Measurements from ENCODE around the gene TAF3.

Gene TAF3

DNA sequence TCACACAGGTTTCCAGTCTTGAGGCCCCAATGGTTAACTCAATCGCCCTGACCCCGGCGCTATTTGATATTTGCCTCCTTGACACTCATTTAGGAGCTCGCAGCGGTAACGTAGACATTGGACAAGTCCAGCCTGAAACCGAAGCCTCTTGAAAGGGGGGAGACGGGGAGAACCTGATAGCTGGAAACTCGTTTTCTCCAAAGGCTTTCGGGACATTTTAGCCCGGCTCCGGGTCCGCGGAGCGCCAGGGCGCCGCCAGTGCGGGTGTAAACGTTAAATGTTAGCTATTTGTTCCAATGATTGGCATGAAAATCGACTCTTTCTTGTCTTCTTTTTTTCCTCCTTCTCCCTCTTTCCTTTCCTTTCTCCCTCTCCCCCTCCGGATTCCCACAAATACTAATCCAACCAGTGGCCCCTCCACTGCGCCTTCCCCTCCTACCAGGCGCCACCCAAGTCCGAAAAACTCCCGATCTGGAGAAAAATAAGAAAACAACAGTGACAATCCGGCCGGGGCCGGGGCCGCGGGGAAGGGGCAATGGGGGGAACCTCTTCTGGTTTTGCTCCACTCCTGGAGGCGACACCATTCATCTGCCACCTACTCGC is 219.0 kb downstream of the TAF3 start:
- H3K9me3 ChIP-seq (ENCODE audit: low read length) = no peaks in the 10 kb centered on the region
- H3K4me1 ChIP-seq (ENCODE audit: insufficient read depth, low read length) = peaks cover 8% of the 10 kb centered on the region
- H3K27ac ChIP-seq (ENCODE audit: low read depth, low read length) = no peak overlapping the region
- H3K9ac ChIP-seq (ENCODE audit: low read length) = no peak overlapping the region
- H3K4me3 ChIP-seq (ENCODE audit: low read depth in 1 of 2, low read length in 2 of 2) = no peak overlapping the region
- H3K27me3 ChIP-seq (ENCODE audit: control insufficient read depth in 1 of 2, insufficient read depth in 2 of 2, low read length in 2 of 2) = peaks cover 79 to 98% of the 10 kb centered on the region in 2 donors
- H3K36me3 ChIP-seq (ENCODE audit: insufficient read depth, low read length) = no peaks in the 10 kb centered on the region

DNA sequence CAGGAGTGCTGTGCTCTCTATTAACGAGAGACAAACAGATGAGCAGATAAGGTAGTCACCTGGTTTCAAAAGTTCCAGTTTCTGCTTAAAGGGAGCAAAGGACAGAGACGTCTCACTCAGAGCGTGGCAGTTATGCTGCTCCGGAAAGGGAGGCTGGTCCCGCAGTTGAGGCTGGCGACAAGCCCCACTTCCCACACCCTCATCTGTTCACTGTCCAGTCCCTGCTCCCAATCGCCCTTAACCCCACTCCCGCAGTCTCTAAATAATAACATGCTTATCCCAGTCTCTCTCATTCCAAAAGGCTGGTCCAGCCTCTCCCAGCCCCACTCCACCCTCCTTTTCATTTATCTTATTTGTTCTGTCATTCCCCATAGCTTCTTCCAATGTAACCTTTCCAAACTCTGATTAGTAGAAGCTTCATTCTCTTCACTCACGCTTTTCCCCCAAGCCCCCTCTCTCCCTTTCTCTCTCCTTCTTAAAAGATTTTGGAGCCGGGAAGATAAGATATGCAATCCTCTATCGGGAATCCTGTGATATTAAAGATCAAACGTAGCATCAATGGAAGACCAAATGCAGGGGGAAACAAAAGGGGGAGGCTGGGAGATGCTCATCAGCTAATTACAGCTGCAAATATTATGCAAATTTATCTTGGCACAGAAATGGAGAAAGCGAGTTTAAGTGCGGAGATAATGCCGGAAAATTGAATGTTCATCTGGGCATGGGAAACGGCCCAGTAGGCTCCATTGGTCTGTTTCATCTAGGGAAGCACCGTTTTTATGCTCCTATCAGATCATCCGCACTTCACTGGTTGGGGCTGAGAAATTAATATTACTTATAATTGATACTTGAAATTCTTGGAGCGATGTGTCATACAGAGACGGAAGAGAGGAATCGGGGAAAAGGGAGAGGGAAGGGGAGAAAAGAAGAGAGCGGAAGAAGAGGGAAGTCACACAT is 219.9 kb downstream of the TAF3 start:
- peaks cover 87 to 98% of the 10 kb centered on the region in 2 donors for H3K27me3 ChIP-seq (ENCODE audit: control insufficient read depth in 1 of 2, insufficient read depth in 2 of 2, low read length in 2 of 2)
- H3K36me3 ChIP-seq (ENCODE audit: insufficient read depth, low read length) = no peaks in the 10 kb centered on the region
- H3K9me3 ChIP-seq (ENCODE audit: low read length) = no peaks in the 10 kb centered on the region
- no peak overlapping the region for H3K9ac ChIP-seq (ENCODE audit: low read length)
- H3K4me1 ChIP-seq (ENCODE audit: insufficient read depth, low read length) = peaks cover 8% of the 10 kb centered on the region
- H3K27ac ChIP-seq (ENCODE audit: low read depth, low read length) = no peak overlapping the region
- no peak overlapping the region for H3K4me3 ChIP-seq (ENCODE audit: low read depth in 1 of 2, low read length in 2 of 2)

DNA sequence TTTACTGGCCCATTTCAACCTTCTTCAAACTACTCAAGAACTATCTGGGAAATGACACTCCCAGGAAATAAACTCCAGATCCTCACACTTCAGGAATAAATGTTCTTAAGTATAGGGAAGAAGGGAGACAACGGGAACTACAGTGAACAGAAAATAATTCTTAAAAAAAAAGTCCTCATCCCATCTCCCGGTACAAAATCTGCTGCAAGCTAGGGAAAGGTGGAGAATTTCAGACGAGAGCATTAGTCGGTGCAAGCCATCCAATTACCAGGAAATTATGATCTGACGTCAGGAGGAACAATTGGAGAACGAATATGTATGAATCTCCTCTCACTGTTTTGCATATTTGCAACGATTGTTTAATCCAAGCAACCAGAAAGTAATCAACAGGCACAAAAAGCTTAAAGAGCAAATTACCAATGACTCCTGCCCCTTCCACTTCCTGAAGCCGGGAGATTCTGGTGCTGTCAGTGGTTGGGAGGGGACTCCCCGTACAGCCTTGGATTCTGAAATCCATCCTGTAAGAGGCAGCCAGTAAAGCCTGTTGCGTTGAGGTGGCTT is 221.1 kb downstream of the TAF3 start:
- Histone ChIP-seq H3K4me1 (ENCODE audit: insufficient read depth, low read length) (peaks cover 3% of the 10 kb centered on the region), H3K36me3 (ENCODE audit: insufficient read depth, low read length) (no peaks in the 10 kb centered on the region), H3K9ac (ENCODE audit: low read length) (no peak overlapping the region), H3K9me3 (ENCODE audit: low read length) (no peaks in the 10 kb centered on the region), H3K4me3 (ENCODE audit: low read depth in 1 of 2, low read length in 2 of 2) (no peak overlapping the region), H3K27ac (ENCODE audit: low read depth, low read length) (no peak overlapping the region), H3K27me3 (ENCODE audit: control insufficient read depth in 1 of 2, insufficient read depth in 2 of 2, low read length in 2 of 2) (peaks cover 89 to 98% of the 10 kb centered on the region in 2 donors)

DNA sequence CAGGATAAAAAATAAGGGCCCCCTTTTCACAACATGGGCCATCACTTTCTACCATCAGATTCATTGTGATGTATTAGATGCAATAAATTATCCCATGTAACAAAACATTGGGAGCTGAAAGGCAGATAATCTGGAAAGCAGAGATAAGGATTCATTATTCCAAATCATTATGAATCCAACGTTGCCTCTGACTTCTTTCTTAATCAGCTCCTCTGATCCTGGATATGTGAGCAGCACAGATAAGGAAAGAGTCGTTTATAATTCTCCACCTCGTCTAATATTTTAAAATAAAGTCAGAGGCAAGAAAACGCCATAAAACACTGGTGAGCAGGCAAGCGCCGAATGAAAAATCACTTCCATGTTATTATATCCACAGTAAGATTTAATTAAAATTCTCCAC is 222.3 kb downstream of the TAF3 start:
- Histone ChIP-seq H3K9me3 (ENCODE audit: low read length) (no peaks in the 10 kb centered on the region), H3K4me1 (ENCODE audit: insufficient read depth, low read length) (peaks cover 14% of the 10 kb centered on the region), H3K27ac (ENCODE audit: low read depth, low read length) (no peak overlapping the region), H3K36me3 (ENCODE audit: insufficient read depth, low read length) (no peaks in the 10 kb centered on the region), H3K9ac (ENCODE audit: low read length) (no peak overlapping the region), H3K4me3 (ENCODE audit: low read depth in 1 of 2, low read length in 2 of 2) (no peak overlapping the region), H3K27me3 (ENCODE audit: control insufficient read depth in 1 of 2, insufficient read depth in 2 of 2, low read length in 2 of 2) (peaks cover 93 to 98% of the 10 kb centered on the region in 2 donors)

DNA sequence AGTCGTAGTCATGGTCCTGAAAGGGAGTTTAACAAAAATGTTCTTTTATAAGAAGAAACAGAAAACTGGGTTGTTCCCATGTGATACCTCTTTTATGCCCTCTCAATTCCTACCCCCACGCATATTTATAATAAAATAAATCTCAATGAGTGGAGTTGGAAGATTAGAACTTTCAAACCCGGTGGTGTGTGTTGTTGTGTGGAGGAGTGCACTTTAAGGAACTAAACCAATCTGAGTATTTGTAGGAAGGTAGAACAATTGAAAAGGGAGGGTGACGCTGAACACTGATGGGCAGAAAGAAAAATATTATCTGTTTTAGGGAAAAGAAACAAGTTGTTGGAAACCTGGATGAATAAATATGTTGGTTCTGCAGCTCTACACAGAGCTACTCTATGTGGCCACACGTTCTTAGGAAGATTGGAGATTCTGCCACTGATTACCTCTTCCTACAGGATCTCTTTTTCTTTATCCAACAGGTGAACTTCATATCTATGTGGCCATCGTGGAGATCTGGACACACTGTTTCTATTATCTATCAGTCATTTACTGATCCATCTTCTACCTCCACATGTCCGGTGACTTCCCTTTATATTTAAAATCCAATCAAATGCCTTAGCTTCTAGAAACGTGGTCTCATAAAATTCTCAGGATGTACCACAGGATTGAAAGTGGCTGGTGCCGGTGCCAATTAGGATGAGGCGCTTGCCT is 223.1 kb downstream of the TAF3 start:
- no peaks in the 10 kb centered on the region for H3K36me3 ChIP-seq (ENCODE audit: insufficient read depth, low read length)
- peaks cover 19% of the 10 kb centered on the region for H3K4me1 ChIP-seq (ENCODE audit: insufficient read depth, low read length)
- no peak overlapping the region for H3K4me3 ChIP-seq (ENCODE audit: low read depth in 1 of 2, low read length in 2 of 2)
- no peak overlapping the region for H3K9ac ChIP-seq (ENCODE audit: low read length)
- H3K27ac ChIP-seq (ENCODE audit: low read depth, low read length) = no peak overlapping the region
- H3K27me3 ChIP-seq (ENCODE audit: control insufficient read depth in 1 of 2, insufficient read depth in 2 of 2, low read length in 2 of 2) = peaks cover 95 to 99% of the 10 kb centered on the region in 2 donors
- H3K9me3 ChIP-seq (ENCODE audit: low read length) = no peaks in the 10 kb centered on the region

DNA sequence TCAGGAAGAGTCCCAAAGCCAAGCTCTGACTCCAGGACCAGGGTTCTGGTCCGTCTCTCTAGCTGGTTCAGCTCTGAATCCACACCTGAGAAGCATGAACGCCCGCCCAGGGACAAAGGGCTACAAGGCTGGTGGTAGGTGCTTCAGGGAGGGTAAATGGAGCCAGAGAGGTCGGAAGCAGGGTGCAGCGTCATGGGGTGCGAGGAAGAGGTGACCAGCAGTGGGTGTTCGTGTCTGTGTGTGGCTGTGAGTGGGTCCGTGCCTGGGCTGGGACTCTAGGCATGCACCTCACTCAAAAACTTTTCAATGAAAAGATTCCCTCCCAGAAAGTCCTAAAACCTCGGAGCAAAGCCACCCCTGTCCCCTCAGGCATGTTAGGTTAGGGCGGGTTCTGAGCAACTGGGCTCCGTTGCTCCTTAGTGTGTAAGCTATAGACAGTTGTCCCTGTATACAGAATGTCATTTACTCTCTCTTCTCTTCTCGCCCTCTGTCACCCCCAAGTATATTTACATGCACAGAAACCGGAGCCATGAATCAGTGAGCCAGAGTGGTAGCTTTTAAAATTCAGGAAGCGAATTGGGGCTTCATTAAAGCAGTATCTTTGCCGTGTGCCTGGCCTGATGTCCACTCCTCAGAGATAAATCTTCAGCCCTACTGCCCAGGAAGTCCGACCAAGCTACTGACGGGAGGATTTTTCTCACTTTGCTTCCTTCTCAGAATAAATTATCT is 223.9 kb downstream of the TAF3 start:
- no peak overlapping the region for H3K27ac ChIP-seq (ENCODE audit: low read depth, low read length)
- H3K27me3 ChIP-seq (ENCODE audit: control insufficient read depth in 1 of 2, insufficient read depth in 2 of 2, low read length in 2 of 2) = peaks cover 95 to 99% of the 10 kb centered on the region in 2 donors
- H3K4me3 ChIP-seq (ENCODE audit: low read depth in 1 of 2, low read length in 2 of 2) = no peak overlapping the region
- peaks cover 19% of the 10 kb centered on the region for H3K4me1 ChIP-seq (ENCODE audit: insufficient read depth, low read length)
- no peaks in the 10 kb centered on the region for H3K9me3 ChIP-seq (ENCODE audit: low read length)
- no peak overlapping the region for H3K9ac ChIP-seq (ENCODE audit: low read length)
- H3K36me3 ChIP-seq (ENCODE audit: insufficient read depth, low read length) = no peaks in the 10 kb centered on the region

DNA sequence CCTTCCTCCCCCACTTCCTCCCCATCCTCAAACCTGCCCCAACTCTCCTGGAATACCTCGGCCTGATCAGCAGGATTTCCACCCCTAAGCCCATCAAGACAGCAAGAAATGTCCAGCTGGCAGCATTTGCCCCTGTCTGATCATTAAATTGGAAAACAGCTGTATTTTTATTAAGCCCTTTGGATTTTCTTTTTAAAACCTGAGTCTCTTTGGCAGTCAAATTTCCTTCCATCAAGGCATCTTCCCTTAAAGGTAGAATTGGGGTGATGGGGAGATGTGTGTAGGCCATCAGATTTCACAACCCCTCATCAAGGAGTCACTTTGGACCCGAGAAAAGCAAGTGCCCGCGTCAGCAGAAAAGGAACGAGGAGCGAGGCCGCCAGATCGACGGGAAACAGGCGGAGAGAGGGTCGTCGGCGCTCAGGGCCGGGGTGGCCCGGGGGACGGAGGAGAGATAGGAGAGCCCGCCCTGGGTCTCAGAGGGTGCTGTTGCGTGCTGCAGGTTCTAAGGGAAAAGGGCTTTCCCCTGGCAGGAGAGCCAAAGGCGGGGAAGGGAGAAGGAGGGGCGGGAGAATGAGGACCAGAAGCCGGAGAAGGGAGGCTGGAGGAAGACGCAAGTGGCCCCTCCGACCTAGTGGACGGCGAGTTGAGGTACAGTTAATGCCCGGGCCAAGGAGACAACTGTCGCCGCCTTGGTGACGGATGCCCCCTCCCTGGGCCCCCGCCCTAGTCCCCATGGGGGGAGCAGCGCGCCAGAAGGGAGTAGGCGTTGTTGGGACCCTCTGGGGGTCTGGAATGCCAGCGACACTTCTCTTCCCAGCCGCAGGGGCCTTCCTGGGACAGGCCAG is 224.6 kb downstream of the TAF3 start:
- Histone ChIP-seq H3K27me3 (ENCODE audit: control insufficient read depth in 1 of 2, insufficient read depth in 2 of 2, low read length in 2 of 2) (peaks cover 97 to 100% of the 10 kb centered on the region in 2 donors), H3K4me3 (ENCODE audit: low read depth in 1 of 2, low read length in 2 of 2) (no peak overlapping the region), H3K27ac (ENCODE audit: low read depth, low read length) (no peak overlapping the region)

DNA sequence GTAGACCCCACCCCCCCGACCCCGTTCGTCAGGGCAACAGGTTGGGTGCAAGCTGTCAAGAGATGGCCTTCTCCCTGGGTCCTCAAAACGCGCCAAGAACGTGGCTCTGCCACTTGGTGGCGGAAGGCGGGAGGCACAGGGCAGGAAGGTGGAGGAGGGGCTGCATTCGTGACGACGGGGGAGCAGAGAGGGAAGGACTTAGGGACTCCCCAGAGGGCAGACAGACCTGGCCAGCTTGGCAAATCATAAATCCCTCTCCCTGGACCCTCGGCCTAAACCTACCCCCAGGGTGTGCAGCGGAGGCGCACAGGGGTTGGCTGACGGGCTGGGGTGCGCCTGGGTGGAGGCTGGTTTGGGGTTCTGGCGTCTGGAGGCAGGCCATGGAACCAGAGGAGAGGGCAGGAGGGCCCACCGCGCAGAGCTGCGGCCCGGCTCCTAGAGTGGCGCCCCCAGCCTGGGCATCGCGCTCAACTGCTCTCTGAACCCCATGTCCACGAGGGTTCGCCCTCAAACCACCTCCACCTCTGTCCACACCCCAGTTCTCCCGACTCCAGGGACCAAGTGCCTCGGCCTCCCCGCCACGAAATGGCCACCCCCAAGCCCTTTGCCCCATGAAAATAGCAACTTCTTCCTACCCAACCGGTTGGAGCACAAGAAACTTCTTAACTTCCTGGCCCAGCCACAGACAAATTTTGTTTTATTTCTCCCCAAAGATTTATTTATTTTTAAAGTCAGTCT is 225.4 kb downstream of the TAF3 start:
- Histone ChIP-seq H3K4me3 (ENCODE audit: low read depth in 1 of 2, low read length in 2 of 2) (no peak overlapping the region), H3K36me3 (ENCODE audit: insufficient read depth, low read length) (no peaks in the 10 kb centered on the region), H3K27me3 (ENCODE audit: control insufficient read depth in 1 of 2, insufficient read depth in 2 of 2, low read length in 2 of 2) (peaks cover 96 to 100% of the 10 kb centered on the region in 2 donors), H3K27ac (ENCODE audit: low read depth, low read length) (no peak overlapping the region), H3K9ac (ENCODE audit: low read length) (no peak overlapping the region), H3K4me1 (ENCODE audit: insufficient read depth, low read length) (peaks cover 19% of the 10 kb centered on the region), H3K9me3 (ENCODE audit: low read length) (no peaks in the 10 kb centered on the region)

More for the DNA sequence above, 224.6 kb downstream of the TAF3 start:
- no peaks in the 10 kb centered on the region for H3K9me3 ChIP-seq (ENCODE audit: low read length)
- H3K4me1 ChIP-seq (ENCODE audit: insufficient read depth, low read length) = peaks cover 19% of the 10 kb centered on the region
- H3K36me3 ChIP-seq (ENCODE audit: insufficient read depth, low read length) = no peaks in the 10 kb centered on the region
- no peak overlapping the region for H3K9ac ChIP-seq (ENCODE audit: low read length)

DNA sequence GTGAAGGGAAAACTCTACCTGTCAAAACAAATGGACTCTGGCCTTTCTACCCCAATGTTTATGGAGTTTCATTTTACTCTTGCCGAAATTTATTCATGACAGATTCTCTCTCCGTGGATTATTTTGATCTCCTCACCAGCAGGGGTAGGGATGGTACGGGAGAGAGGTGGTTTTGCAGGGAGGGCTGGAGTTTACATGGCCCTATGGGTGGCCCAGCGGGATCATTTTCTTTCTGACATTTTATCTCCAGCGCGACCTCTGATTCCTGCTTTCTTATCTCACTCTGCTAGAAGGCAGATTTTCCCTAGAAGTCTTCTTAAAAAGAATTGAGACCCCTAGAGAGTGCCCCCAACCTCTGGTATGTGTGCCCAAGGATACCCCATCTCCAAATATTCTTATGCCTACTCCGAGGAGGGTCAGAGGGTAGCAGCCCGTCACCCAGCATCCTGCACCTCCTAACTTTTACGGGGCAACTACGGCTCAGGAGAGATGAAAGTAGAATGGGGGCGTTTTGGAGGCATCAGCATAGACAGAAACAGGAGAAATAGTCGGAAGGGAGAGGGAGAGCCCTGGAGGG is 226.1 kb downstream of the TAF3 start:
- no peak overlapping the region for H3K9ac ChIP-seq (ENCODE audit: low read length)
- H3K36me3 ChIP-seq (ENCODE audit: insufficient read depth, low read length) = no peaks in the 10 kb centered on the region
- H3K4me1 ChIP-seq (ENCODE audit: insufficient read depth, low read length) = peaks cover 19% of the 10 kb centered on the region
- no peaks in the 10 kb centered on the region for H3K9me3 ChIP-seq (ENCODE audit: low read length)
- peak overlapping the region in 1 of 2 donors; percentile 33 for H3K4me3 ChIP-seq (ENCODE audit: low read depth in 1 of 2, low read length in 2 of 2)
- peaks cover 94 to 100% of the 10 kb centered on the region in 2 donors for H3K27me3 ChIP-seq (ENCODE audit: control insufficient read depth in 1 of 2, insufficient read depth in 2 of 2, low read length in 2 of 2)
- H3K27ac ChIP-seq (ENCODE audit: low read depth, low read length) = no peak overlapping the region
